HuH-7 (cell line): ENCODE measurements around the gene ATP5MK.
A peak's percentile ranks its signal among the peaks of the same experiment; 100 is the strongest.
"Not testable (repeated sequence)": the region's sequence is repeated elsewhere in the genome, so short reads cannot be mapped to it uniquely, and the experiment has no call there.

Experiments used
- DNase-seq: peaks from one replicate; pipeline ENCODE4 v3.0.0; 2011; ENCODE audit warnings: low spot score

ATP5MK gene

GRCh38 chr10:103396789-103397087, 463 bp upstream of the ATP5MK start:
- no peak for DNase-seq

GRCh38 chr10:103395754-103396066, 565 bp downstream of the ATP5MK start:
- no peak for DNase-seq

- DNase-seq, result no peak
These were observed 2.1 kb downstream of the ATP5MK start for GRCh38 chr10:103394180-103394579.

- no peak for DNase-seq
These were observed 13.5 kb downstream of the ATP5MK start for GRCh38 chr10:103382769-103383168.

DNA sequence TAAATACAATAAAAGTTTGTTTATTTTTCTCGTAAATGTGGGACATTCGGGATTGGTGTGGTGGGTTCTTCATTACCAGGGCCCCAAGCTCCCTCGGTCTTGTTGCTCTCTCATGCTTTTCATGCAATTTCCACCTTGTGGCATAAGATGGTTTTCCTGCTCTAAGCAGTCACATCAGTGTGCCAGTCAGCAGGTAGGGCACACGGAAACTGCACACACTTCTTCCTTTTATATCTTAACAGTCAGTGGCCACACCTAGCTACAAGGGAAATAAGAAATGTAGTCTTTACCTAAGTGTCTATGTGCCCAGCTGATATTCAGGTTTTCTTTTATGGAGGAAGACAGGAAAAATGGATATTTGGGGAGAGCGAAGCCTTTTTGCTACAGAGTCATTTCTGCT, 22.0 kb downstream of the ATP5MK start:
- no peak for DNase-seq

GRCh38 chr10:103373544-103373943, 22.7 kb downstream of the ATP5MK start:
- DNase-seq, result no peak

GRCh38 chr10:103367782-103368518, 28.3 kb downstream of the ATP5MK start, which contains the start of gene TAF5:
Gene TAF5, plus strand, starts transcription at chr10:103367976. Its CDS starts 14 bp downstream, at chr10:103367990.
- DNase-seq, result peak; percentile 68

GRCh38 chr10:103367379-103367781, 28.9 kb downstream of the ATP5MK start:
- no peak for DNase-seq

GRCh38 chr10:103360791-103361190, 35.5 kb downstream of the ATP5MK start:
- not testable (repeated sequence) for DNase-seq

GRCh38 chr10:103359493-103359892, 36.8 kb downstream of the ATP5MK start:
- not testable (repeated sequence) for DNase-seq

- DNase-seq, result no peak
These were observed 40.2 kb downstream of the ATP5MK start for GRCh38 chr10:103355906-103356599.

DNA sequence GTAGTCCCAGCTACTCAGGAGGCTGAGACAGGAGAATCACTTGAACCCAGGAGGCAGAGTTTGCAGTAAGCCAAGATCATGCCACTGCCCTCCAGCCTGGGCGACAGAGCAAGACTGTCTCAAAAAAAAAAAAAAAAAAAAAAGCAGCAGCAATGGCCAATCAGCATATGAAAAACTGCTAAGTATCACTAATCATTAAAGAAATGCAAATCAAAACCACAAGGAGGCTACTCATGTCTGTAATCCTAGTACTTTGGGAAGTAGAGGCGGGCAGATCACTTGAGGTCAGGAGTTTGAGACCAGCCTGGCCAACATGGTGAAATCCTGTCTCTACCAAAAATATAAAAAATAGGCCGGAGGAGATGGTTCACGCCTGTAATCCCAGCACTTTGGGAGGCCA, 41.7 kb downstream of the ATP5MK start:
- not testable (repeated sequence) for DNase-seq

DNA sequence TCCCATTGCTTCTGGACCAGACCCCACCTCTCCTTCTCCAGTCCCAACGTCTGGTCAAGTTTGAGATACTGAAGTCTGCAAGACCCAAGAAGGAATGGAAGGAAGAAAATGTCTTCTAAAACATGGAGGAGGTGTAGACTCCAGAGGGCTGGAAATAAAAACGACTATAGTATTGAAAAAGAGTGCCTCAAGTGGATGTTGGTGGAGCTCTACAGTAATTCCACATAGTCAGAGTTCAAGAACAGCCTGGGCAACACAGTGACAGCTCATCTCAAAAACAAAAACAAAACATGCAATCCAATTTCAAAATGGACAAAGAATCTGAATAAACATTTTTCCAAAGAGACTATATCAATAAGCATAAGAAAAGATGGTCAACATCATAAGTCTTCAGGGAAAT, 43.0 kb downstream of the ATP5MK start:
- DNase-seq, result peak; percentile 33

- DNase-seq, result peak; percentile 90
These were observed 45.6 kb downstream of the ATP5MK start, which contains the start of gene PCGF6 for GRCh38 chr10:103350517-103351260. Gene PCGF6, minus strand, starts transcription at chr10:103351140. Its CDS starts 74 bp downstream, at chr10:103351066.

GRCh38 chr10:103350175-103350516, 46.1 kb downstream of the ATP5MK start:
- no peak for DNase-seq
